HUES48 (cell line): ENCODE results near the gene NRG2.

Experiments
- H3K27ac ChIP-seq: one replicate; pipeline ENCODE4 v1.7.0; 2013; ENCODE audit warnings: low read depth, low read length, inconsistent platforms
- H3K27me3 ChIP-seq: 2 replicates; pipeline ENCODE4 v1.6.1; 2013; ENCODE audit warnings: mild to moderate bottlenecking, low read length; ENCODE audit not compliant: control insufficient read depth, insufficient read depth
- H3K36me3 ChIP-seq: 2 replicates; pipeline ENCODE4 v1.6.1; 2013; ENCODE audit warnings: low read length; ENCODE audit not compliant: control insufficient read depth, insufficient read depth
- H3K4me1 ChIP-seq: 2 replicates; pipeline ENCODE4 v1.6.1; 2013; ENCODE audit warnings: mild to moderate bottlenecking, low read length; ENCODE audit not compliant: control insufficient read depth, insufficient read depth
- H3K4me3 ChIP-seq: 2 replicates; pipeline ENCODE4 v1.5.1; 2013; ENCODE audit warnings: mild to moderate bottlenecking, low read depth, low read length
- H3K9ac ChIP-seq: 2 replicates; pipeline ENCODE4 v1.6.1; 2013; ENCODE audit warnings: mild to moderate bottlenecking, low read depth, low read length, moderate library complexity
- H3K9me3 ChIP-seq: 2 replicates; pipeline ENCODE4 v1.6.1; 2013; ENCODE audit warnings: low read length; ENCODE audit not compliant: control insufficient read depth, insufficient read depth

The NRG2 gene

DNA sequence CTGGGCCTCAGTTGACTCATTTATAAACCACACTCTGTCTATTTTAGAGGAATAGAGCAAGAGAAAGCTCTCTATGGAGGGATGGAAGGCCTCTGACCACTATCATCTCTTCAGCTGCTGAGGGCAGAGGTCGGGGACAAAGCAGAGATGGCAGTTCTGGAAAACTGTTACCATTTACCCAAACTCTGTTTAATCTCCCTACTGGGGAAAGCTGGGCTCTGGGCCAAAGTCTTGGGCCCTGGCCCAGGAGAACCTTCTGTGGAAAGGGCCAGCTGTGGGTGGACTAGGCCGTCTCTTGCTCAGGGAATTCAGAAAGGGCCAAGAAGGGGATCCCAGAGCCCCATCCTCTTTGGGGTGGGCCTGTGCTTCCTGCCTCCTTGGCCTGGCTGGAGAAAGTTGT is 147.5 kb downstream of the NRG2 start:
- H3K27ac ChIP-seq = no peak overlapping the region
- H3K4me1 ChIP-seq = no peaks in the 10 kb centered on the region
- H3K27me3 ChIP-seq = peaks cover 34% of the 10 kb centered on the region
- H3K4me3 ChIP-seq = no peak overlapping the region
- H3K9me3 ChIP-seq = no peaks in the 10 kb centered on the region
- no peaks in the 10 kb centered on the region for H3K36me3 ChIP-seq
- no peak overlapping the region for H3K9ac ChIP-seq

DNA sequence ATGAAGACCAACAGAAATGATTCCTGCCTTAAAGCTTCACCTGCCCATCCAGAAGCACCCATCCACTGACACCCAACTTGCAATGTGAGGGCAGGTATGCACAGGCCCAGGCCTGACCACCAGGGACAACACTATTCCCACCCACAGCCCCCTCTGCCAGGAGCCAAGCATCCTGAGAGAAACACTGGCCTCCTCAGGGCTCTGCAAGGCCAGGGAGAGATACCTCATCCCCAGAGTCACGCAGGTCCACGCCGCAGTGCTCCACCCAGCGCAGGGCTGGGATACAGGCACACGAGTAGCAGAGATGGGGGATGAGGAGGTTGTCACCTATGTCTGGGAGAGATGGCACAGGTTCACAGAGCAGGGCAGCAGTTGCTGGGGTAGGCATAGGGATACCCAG is 148.1 kb downstream of the NRG2 start:
- Histone ChIP-seq H3K4me3 (no peak overlapping the region), H3K9ac (no peak overlapping the region), H3K9me3 (no peaks in the 10 kb centered on the region), H3K27ac (no peak overlapping the region), H3K36me3 (no peaks in the 10 kb centered on the region), H3K27me3 (peaks cover 28% of the 10 kb centered on the region), H3K4me1 (no peaks in the 10 kb centered on the region)

DNA sequence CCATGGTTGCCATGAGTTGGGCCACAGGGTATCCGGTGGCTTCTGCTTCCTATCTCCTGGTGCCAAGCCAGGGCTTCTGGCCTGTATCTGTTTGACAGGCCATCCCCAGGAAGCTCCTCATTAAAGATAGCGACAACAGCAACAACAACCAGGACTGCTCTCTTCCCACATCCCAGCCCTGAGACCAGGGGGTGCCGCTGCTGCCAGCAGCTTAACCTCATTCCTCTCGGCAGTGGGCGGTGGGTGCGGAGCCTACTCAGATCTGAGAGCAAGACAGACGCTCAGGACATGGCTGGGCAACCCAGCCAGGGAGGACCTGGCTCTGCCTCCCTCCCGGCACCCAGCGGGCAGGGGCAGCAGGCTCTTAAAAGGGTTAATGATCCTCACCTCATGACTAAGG is 149.2 kb downstream of the NRG2 start:
- Histone ChIP-seq H3K9me3 (no peaks in the 10 kb centered on the region), H3K4me1 (no peaks in the 10 kb centered on the region), H3K4me3 (no peak overlapping the region), H3K27ac (no peak overlapping the region), H3K9ac (no peak overlapping the region), H3K36me3 (no peaks in the 10 kb centered on the region), H3K27me3 (peaks cover 16% of the 10 kb centered on the region)

DNA sequence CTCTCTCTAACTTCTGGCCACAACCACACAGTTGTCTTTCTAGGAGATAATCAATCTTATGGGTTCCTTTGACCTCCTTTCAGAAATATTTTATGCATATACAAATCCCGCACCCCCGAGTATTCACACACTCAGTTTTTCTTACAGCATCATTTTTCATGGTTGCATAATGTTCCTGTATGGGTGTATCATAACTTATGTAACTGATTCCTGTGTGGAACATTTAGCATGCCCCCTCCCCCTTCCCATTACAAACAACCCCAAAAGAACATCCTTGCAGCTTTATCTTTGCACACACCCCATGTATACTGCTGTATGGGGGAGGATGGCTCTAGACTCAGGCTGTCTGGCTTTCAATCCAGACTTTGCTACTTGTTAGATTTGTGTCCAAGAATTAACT is 153.7 kb downstream of the NRG2 start:
- Histone ChIP-seq H3K4me1 (no peaks in the 10 kb centered on the region), H3K4me3 (no peak overlapping the region), H3K27me3 (peaks cover 5% of the 10 kb centered on the region; the same call in 1 of the 2 replicates), H3K9me3 (no peaks in the 10 kb centered on the region), H3K36me3 (no peaks in the 10 kb centered on the region), H3K27ac (no peak overlapping the region), H3K9ac (no peak overlapping the region)

DNA sequence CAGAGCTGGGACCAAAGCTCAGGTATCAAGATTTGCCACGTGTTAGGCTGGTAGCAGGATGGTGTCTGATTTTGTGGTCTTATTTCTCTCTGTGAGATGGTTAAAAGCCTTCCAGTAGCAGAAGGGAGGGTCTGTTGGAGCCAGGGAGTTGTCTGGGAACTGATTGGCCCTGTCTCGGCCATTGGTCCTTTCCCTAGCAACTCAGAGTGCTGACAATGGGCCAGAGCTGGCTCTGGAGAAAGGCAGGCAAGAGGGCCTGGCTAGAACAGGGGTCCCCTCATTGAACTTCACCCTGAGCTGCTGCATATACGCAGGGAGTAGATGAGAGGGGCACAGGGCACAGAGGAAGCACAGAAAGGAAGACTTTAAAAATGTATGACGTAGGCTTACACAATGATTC is 154.7 kb downstream of the NRG2 start:
- H3K9me3 ChIP-seq = no peaks in the 10 kb centered on the region
- H3K36me3 ChIP-seq = no peaks in the 10 kb centered on the region
- no peaks in the 10 kb centered on the region for H3K4me1 ChIP-seq
- H3K4me3 ChIP-seq = no peak overlapping the region
- no peak overlapping the region for H3K27ac ChIP-seq
- no peak overlapping the region for H3K9ac ChIP-seq
- H3K27me3 ChIP-seq = peaks cover 5% of the 10 kb centered on the region; the same call in 1 of the 2 replicates

DNA sequence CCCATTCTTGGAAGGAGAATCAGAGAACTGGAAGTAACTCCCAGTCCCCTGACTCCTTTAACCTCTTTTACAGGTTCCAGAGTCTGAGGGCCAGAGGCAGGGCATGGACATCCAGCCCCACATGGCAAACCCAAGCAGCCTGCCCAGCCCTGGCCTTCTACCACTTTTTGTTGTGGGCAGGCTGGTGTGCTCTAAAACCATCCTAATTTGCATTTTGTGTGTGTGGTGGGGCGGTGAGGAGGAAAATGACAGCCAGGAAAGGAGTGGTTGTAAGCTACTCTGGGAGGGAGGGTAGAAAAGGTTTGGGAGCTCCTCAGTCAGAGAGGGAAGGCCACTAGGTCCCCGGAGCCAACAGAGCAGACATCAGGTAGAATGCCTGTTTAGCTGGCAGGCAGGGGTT is 156.9 kb downstream of the NRG2 start:
- Histone ChIP-seq H3K4me3 (no peak overlapping the region), H3K4me1 (no peaks in the 10 kb centered on the region), H3K27ac (no peak overlapping the region), H3K36me3 (no peaks in the 10 kb centered on the region), H3K9me3 (no peaks in the 10 kb centered on the region), H3K9ac (no peak overlapping the region), H3K27me3 (peaks cover 5% of the 10 kb centered on the region; the same call in 1 of the 2 replicates)

DNA sequence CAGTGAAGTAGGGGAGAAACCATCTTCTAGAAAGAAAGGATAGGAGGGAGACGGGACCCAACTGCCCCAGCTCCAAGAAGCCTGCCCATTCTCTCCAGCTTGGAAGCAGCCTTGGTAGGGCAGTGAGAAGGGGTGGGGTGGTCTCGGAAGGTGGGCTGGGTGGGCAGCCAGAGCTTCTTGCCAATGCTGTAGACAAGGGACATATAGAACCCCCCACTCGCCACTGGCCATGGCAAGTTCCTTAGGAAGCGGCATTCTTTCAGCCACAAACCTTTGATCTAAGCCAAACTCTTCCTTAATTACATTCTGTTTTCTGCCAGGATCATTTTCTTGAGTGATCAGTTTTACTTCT is 157.3 kb downstream of the NRG2 start:
- Histone ChIP-seq H3K9me3 (no peaks in the 10 kb centered on the region), H3K4me1 (no peaks in the 10 kb centered on the region), H3K4me3 (no peak overlapping the region), H3K27ac (no peak overlapping the region), H3K9ac (no peak overlapping the region), H3K36me3 (no peaks in the 10 kb centered on the region), H3K27me3 (peaks cover 5% of the 10 kb centered on the region; the same call in 1 of the 2 replicates)

DNA sequence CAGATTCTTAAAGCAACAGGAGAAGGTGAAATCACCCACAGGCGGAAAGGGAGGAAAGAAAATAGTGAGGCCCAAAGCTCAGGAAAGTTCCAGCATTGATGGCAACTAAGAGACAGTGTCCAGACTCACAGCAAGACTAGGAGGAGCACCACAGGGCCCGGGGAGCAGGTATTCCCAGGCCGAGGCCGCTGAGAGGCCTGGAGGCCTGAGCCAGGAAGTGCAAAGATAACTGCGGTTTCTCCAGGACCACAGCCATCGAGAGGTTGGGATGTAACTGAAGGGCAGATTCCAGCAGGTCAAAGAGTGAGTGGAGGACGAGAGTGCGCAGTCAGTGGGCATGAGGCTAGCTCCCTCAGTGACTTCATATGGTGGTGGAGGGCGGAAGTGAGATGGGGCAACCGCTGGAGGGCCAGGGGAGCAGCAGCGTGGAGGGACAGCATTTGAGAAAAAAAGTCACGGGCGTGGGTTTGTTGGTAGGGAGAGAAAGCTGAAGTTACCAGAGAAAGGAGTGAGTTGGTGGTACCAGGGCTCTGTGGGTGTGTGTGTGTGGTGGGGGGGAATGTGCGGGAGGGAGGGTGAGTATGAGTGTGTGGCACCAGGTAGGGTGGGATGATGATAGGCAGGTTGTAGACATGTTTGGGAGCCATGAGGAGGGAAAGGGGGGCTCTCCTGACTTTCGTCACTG is 157.8 kb downstream of the NRG2 start:
- H3K27ac ChIP-seq = no peak overlapping the region
- H3K4me1 ChIP-seq = no peaks in the 10 kb centered on the region
- no peak overlapping the region for H3K9ac ChIP-seq
- no peaks in the 10 kb centered on the region for H3K36me3 ChIP-seq
- no peaks in the 10 kb centered on the region for H3K9me3 ChIP-seq
- H3K27me3 ChIP-seq = peaks cover 5% of the 10 kb centered on the region; the same call in 1 of the 2 replicates
- no peak overlapping the region for H3K4me3 ChIP-seq

DNA sequence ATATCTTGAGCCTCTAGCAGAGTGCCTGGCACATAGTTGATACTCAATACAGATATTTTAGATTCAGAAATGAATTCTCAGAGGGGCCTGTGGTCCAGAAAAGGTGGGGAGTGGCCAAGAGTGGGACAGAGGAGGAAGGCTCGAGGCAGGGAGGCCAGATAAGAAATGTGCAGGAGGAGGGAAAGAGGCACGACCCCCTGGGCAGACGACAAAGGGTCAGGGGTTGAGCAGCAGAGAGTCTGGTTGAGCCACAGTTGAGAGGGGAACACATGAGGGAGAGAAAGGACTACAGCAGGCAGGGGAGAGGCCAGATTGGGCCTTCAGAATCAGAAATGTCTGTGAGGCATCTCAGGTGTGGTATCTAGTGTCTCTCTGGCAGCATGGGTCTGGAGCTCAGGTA is 158.4 kb downstream of the NRG2 start:
- Histone ChIP-seq H3K4me1 (no peaks in the 10 kb centered on the region), H3K9me3 (no peaks in the 10 kb centered on the region), H3K36me3 (no peaks in the 10 kb centered on the region), H3K9ac (no peak overlapping the region), H3K27me3 (peaks cover 5% of the 10 kb centered on the region; the same call in 1 of the 2 replicates), H3K4me3 (no peak overlapping the region), H3K27ac (no peak overlapping the region)

DNA sequence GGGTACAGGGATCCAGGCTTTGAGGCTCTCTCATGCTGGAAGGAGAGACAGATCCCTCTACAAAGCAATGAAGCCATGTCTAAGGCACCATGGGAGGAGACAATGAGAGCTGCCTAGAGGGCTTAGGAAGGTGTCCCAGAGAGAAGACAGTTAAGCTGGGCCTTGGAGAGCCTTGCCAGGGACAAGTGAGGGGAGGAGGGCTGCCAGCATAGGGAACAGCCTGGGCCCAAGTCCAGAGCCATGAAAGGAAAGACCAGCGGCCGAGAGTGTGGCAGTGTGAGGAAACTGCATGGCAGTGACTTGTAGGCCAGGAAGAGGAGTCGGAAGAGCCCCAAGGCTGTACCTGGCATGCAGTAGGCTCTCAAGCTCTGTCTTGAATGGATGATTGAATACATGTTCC is 159.0 kb downstream of the NRG2 start:
- Histone ChIP-seq H3K9ac (no peak overlapping the region), H3K36me3 (no peaks in the 10 kb centered on the region), H3K9me3 (no peaks in the 10 kb centered on the region), H3K27ac (no peak overlapping the region), H3K4me3 (no peak overlapping the region), H3K4me1 (no peaks in the 10 kb centered on the region), H3K27me3 (peaks cover 5% of the 10 kb centered on the region; the same call in 1 of the 2 replicates)

DNA sequence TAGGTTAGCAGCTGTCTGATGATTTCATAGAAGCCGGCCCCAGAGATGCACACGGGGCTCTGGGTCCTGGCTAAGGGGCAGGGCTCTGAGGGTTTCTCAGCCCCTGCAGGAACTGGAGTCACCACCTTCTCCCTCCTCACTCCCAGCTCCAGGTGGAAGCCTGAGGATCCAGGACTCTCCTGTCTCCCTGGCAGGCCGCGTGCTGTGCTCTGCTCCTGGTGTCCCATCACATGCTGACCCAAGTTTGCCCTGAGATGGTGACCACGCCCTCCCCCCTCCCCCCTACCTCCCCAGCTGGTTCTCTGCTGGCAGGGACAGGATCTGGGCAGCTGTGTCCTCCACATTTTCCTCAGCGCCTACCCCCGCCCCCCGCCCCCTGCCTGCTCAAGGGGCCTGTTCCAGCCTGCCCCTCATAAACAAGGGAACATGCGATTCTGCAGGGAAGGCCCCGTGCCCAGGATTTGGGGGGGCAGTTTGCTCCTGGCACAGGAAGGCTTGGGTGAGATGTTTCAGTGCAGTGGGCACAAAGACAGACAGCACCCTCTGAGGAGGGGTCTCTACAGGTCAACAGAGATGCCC is 160.0 kb downstream of the NRG2 start:
- Histone ChIP-seq H3K36me3 (no peaks in the 10 kb centered on the region), H3K9ac (no peak overlapping the region), H3K4me1 (no peaks in the 10 kb centered on the region), H3K27ac (no peak overlapping the region), H3K4me3 (no peak overlapping the region), H3K9me3 (no peaks in the 10 kb centered on the region), H3K27me3 (peaks cover 5% of the 10 kb centered on the region; the same call in 1 of the 2 replicates)
